IPS-18a (cell line): ENCODE results near the gene SUGT1.
"Not testable (repeated sequence)": the region's sequence is repeated elsewhere in the genome, so short reads cannot be mapped to it uniquely, and the experiment has no call there.

Source experiments
- H3K27ac ChIP-seq: one replicate; pipeline ENCODE4 v1.5.1; 2013; ENCODE audit warnings: low read length
- H3K27me3 ChIP-seq: one replicate; pipeline ENCODE4 v1.6.1; 2013; ENCODE audit warnings: mild to moderate bottlenecking, low read length; ENCODE audit not compliant: control insufficient read depth, insufficient read depth
- H3K36me3 ChIP-seq: one replicate; pipeline ENCODE4 v1.6.1; 2013; ENCODE audit warnings: low read depth, low read length; ENCODE audit not compliant: control insufficient read depth
- H3K4me1 ChIP-seq: one replicate; pipeline ENCODE4 v1.6.1; 2013; ENCODE audit warnings: low read depth, low read length; ENCODE audit not compliant: control insufficient read depth
- H3K4me3 ChIP-seq: one replicate; pipeline ENCODE4 v1.5.1; 2013; ENCODE audit warnings: low read length
- H3K9ac ChIP-seq: one replicate; pipeline ENCODE4 v1.6.1; 2013; ENCODE audit warnings: mild to moderate bottlenecking, low read length, moderate library complexity
- H3K9me3 ChIP-seq: one replicate; pipeline ENCODE4 v1.6.1; 2013; ENCODE audit warnings: low read depth, low read length; ENCODE audit not compliant: control insufficient read depth

SUGT1 gene

DNA sequence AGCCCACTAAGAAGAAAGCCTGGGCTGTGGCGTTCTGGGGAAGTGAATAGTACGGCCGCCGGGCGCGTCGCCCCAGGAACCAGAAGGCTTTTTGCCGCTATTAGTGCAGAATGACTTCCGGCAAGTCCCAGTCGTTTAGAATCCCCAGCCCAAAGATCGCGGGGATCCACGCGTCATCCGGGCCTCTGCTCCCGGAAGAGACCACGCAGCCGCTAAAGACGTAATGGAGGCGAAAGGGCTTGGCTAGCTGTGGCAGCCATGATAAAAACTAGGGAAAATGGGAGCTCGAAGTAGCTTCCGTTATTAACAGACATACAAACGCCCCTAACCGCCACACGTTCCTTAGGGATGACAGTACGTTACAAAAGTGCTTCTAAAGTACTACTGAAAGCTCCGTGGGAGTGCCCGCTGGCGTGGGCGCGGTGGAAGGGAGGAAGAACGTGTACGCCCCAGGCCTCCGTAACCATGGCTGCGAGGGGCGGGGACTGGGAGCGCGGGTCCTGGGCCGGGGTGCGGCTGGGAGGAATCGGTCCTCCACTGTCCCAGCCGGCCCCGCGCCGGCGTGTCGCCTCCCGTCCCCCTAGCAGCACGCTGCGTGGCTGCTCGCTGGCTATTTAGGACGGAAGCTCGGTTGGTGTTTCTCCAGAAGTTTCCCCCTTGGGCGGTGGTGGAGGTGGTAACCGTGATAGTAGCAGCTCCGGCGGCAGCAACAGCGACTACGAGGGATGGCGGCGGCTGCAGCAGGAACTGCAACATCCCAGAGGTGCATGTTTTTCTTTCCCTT, at the start of gene SUGT1:
TSS of gene SUGT1 (plus strand) at position 641 of the 784 bp plus-strand sequence. CDS start at position 726, 85 bp downstream.
- Histone ChIP-seq H3K36me3 (peaks cover 27% of the 10 kb centered on the region), H3K27me3 (no peaks in the 10 kb centered on the region)

GRCh38 chr13:52603316-52603715, 49.3 kb upstream of the SUGT1 start:
- H3K9ac ChIP-seq, H3K27ac ChIP-seq, H3K27me3 ChIP-seq, H3K9me3 ChIP-seq, H3K36me3 ChIP-seq, H3K4me3 ChIP-seq, H3K4me1 ChIP-seq: not testable (repeated sequence)

More for the DNA sequence above, at the start of gene SUGT1:
- Histone ChIP-seq H3K9ac (peak within 1 kb of the TSS; percentile 98), H3K4me1 (peaks cover 5% of the 10 kb centered on the region), H3K9me3 (no peaks in the 10 kb centered on the region), H3K4me3 (peak within 1 kb of the TSS; percentile 99), H3K27ac (peak within 1 kb of the TSS; percentile 99)

- not testable (repeated sequence) for H3K4me1 ChIP-seq, H3K27me3 ChIP-seq, H3K27ac ChIP-seq, H3K36me3 ChIP-seq, H3K9me3 ChIP-seq, H3K9ac ChIP-seq, H3K4me3 ChIP-seq
These were observed 46.5 kb upstream of the SUGT1 start for GRCh38 chr13:52606126-52606525.

DNA sequence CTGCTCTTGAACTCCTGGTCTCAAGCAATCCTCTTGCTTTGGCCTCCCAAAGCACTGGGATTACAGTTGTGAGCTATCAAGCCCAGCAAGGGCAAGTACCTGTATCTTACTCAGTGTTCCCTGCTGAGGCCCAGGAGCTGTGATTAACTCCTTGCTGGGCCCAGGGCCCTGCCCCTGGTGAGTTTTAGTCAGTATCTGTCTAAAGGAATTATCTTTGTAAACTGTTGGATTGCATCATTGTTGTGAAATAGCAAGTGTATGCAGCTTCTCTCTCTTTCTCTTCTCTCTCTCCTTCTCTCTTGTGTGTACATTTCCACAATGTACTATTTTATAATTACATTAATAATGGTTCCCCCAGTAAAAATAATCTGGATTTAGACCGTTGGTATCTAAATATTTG, 45.8 kb upstream of the SUGT1 start:
- H3K9ac ChIP-seq, H3K36me3 ChIP-seq, H3K27ac ChIP-seq, H3K4me3 ChIP-seq, H3K4me1 ChIP-seq, H3K9me3 ChIP-seq, H3K27me3 ChIP-seq: not testable (repeated sequence)

DNA sequence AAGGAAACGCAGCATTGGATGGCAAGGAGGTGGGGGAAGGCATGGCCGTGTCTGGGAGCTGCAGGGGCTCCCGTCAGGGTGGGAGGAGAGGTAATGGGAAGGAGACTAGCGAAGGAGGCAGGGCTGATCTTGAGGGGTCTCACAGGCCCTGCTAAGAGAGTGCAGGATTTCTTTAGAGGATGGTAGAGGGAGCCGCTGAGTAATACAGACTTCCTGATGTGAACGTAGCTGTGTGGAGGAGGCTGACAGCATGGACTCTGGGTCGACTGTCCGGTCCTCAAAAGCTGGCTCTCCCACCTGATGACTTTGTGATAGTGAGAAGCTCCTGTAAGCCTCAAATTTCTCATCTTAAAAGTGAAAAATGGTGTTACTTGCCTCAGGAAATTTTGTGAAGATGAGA, 44.5 kb upstream of the SUGT1 start:
- H3K4me3 ChIP-seq, H3K27me3 ChIP-seq, H3K27ac ChIP-seq, H3K36me3 ChIP-seq, H3K4me1 ChIP-seq, H3K9me3 ChIP-seq, H3K9ac ChIP-seq: not testable (repeated sequence)

DNA sequence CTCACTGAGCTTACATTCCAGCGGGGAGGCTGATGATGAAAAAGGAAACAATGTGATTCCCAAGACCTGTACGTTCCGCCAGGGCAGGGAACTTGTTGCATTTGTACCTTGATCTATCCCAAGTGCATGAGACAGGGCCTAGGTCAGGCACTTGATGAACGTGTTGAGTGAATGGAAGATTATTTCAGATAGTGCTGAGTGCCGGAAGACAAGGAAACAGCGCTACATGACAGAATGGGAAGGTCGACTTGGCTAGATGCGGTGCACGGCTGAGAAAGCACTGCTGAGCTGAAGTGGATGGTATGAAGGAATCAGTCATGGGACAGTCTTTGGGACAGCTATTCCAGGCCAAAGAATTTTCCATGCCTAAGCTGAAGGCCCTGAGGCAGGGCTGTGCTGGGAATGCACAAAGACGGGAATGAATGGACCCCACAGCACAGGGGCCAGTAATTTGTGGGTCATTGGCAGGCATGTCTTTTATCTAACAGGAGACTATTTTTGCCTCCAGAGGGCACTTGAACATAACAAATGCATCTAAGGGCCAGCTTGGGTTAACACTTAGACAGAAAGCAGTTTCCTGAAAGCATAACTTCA, 43.5 kb upstream of the SUGT1 start:
- not testable (repeated sequence) for H3K4me3 ChIP-seq, H3K9me3 ChIP-seq, H3K4me1 ChIP-seq, H3K27ac ChIP-seq, H3K36me3 ChIP-seq, H3K27me3 ChIP-seq, H3K9ac ChIP-seq

- not testable (repeated sequence) for H3K9ac ChIP-seq, H3K9me3 ChIP-seq, H3K27me3 ChIP-seq
These were observed 42.5 kb upstream of the SUGT1 start for GRCh38 chr13:52610158-52610557.

DNA sequence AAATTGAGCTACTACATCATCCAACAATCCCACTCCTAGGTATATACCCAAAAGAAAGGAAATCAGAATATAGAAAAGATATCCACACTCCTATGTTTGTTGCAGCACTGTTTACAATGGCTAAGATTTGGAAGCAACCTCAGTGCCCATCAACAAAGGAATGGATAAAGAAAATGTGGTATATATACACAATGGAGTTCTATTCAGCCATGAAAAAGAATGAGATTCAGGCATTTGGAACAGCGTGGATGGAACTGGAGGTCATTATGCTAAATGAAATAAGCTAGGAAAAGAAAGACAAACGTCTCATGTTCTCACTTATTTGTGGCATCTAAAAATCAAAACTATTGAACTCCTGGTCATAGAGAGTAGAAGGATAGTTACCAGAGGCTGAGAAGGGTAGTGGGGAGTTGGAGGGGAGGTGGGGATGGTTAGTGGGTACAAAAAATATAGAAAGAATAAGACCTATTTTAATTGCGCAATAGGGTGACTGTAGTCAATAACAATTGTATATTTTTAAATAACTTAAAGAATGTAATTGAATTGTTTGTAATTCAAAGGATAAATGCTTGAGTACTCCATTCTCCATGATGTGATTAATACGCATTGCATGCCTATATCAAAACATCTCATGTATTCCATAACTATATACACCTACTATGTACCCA, 37.4 kb upstream of the SUGT1 start:
- H3K9ac ChIP-seq = no peak overlapping the region
- no peaks in the 10 kb centered on the region for H3K4me1 ChIP-seq
- H3K9me3 ChIP-seq = no peaks in the 10 kb centered on the region
- no peaks in the 10 kb centered on the region for H3K36me3 ChIP-seq
- H3K27me3 ChIP-seq = no peaks in the 10 kb centered on the region
- H3K27ac ChIP-seq = no peak overlapping the region
- no peak overlapping the region for H3K4me3 ChIP-seq

More at GRCh38 chr13:52610158-52610557, 42.5 kb upstream of the SUGT1 start:
- not testable (repeated sequence) for H3K27ac ChIP-seq, H3K4me1 ChIP-seq, H3K36me3 ChIP-seq, H3K4me3 ChIP-seq

GRCh38 chr13:52615812-52616211, 36.8 kb upstream of the SUGT1 start:
- no peaks in the 10 kb centered on the region for H3K36me3 ChIP-seq
- H3K4me1 ChIP-seq = no peaks in the 10 kb centered on the region
- H3K27me3 ChIP-seq = no peaks in the 10 kb centered on the region
- no peak overlapping the region for H3K9ac ChIP-seq
- H3K4me3 ChIP-seq = no peak overlapping the region
- no peaks in the 10 kb centered on the region for H3K9me3 ChIP-seq
- no peak overlapping the region for H3K27ac ChIP-seq

DNA sequence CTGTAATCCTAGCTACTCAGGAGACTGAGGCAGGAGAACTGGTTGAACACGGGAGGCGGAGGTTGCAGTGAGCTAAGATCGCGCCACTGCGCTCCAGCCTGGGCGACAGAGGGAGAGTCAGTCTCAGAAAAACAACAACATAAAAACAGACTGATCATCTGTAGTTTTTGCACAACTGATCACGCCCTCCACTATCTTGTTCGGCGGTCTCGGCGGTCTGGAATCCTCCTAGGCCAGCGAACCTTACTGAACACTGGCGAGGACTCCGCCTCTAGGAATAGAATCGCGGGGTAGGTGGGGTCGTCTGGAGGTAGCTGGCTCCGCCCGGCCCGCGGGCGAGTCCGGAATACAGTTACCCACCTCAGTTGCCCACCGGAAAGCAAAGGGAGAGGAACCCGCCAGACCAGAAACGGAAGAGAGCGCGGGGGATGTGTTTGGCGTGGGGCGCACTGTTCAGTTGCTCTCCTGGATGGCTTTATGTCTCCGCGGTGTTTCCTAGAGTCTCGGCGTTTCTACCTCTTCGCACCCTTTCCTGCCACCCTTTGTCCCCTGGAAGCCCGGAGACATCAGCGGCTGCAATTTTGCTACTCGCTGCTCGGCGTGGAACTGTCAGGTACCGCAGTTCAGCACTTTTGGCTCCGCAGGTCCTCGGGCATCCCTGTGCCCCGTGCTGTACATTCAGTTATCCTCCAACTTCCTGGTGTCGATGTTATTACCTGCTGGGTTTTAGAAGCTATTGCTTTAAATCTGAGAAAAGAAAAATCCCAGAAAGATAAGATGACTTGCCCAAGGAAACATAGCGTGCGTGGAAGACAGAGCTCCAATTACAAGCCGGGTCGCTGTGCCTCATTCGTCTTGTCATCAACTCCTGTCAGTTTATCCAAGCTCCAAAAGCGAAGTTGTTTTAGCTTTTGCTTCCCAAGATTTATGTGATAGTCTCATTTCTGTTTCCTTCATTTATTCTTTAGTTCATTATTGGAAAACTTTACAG, 35.3 kb upstream of the SUGT1 start:
- Histone ChIP-seq H3K9me3 (no peaks in the 10 kb centered on the region), H3K9ac (peak overlapping the region; percentile 65), H3K36me3 (peaks cover under 1% of the 10 kb centered on the region), H3K27me3 (no peaks in the 10 kb centered on the region), H3K4me1 (no peaks in the 10 kb centered on the region), H3K27ac (no peak overlapping the region), H3K4me3 (peak overlapping the region; percentile 81)

- H3K4me3 ChIP-seq, H3K9ac ChIP-seq, H3K27me3 ChIP-seq, H3K4me1 ChIP-seq, H3K27ac ChIP-seq, H3K9me3 ChIP-seq: not testable (repeated sequence)
- peaks cover 11% of the 10 kb centered on the region for H3K36me3 ChIP-seq
These were observed 21.4 kb upstream of the SUGT1 start for GRCh38 chr13:52631083-52631690.
